SKM-1 (cell line): ENCODE measurements around the gene PACC1.

ENCODE experiments used
- DNase-seq: peaks from one replicate; lab custom pipeline; 2025; ENCODE audit not compliant: unreplicated experiment; lab: John Stamatoyannopoulos, UW

The PACC1 gene

GRCh38 chr1:212414328-212415106, at the start of gene PACC1:
TSS of gene PACC1 (minus strand) at chr1:212414886. CDS start at chr1:212414757, 129 bp downstream.
- DNase-seq: peak; percentile 100

DNA sequence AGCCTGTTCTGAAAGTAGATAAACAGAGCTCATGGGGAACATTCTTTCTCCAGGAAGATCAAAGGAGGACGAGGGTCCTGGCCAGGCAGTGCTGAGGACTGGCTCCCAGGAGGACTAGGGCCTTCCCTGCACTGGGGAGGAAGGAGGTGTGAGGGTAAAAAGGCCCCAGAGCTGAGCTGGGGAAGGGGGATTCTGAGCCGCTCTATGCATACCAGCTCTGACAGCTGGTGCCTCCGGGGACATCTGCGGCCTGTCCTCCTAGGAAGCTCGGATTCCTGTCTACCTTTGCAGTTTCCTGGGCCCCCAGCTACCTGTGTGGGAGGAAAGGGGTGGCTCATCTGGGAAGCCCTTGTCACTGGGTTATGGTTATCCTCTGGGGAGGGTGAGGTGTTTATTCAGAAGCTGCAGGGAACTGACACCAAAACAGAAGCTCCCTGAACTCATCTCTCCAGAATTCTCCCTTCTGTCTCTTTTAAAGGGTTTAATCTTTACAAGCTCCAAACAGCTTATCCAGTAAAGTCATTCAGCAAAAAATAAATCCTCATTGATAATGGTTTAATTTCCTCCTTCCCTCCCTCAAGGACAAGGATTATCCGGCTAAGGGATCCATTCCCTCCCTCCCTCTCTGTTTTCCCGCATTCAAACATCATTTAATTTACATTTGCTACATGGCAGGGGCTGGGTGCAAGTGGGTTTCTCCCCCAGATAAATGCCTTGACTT, 49.0 kb upstream of the PACC1 start:
- DNase-seq: no peak

DNA sequence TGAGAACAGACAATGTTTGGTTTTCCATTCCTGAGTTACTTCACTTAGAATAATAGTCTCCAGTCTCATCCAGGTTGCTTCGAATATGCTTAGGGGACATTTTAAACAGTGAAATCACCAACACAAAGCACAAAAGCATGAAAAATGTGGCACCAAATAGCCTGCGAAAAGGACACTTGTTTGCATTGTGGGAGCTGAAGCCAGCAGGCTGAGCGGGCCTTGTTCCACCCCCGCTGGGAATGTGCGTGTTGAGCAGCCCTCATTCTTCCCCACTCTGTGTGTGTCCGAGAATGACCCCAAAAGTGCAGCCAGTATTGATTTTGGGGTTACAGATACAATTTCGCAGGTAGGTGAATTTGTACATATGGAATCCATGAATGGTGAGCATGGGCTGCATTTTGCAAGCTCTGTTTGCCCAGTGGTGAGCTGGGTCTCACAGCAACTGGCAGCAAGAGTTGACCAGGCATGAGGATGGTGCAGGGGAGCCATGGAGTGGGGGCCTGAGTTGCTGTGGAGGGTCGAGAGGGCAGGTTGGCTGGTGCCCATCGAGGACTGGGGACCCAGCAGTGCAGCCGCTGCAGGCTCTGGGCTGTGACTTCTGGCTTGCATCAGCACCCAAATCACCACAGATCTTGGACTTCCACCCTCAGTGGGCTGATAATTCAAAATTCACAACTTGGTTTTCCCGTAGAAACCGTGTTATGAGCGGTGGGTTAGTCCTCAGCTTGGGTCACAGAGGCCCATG, 47.4 kb upstream of the PACC1 start:
- DNase-seq: no peak

DNA sequence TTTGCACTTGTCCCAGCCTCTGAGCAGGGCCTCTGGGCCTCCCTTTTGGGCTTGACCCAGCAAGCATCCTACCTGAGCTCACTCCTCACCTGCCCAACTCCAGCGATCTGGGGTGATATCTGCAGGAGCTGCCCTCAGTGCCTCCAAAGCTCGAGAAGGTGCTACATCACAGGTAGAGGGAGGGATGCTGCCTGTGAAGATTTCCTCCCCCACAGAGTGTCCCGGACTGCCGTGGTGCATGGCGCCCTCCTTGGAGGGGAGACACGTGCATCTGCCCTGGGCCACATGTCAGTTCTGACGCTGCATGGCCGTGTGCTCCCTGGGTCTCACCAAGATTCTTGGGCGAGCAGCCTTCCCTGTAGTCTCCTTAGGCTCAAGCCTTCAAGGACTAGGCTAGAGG, 45.7 kb upstream of the PACC1 start:
- no peak for DNase-seq

DNA sequence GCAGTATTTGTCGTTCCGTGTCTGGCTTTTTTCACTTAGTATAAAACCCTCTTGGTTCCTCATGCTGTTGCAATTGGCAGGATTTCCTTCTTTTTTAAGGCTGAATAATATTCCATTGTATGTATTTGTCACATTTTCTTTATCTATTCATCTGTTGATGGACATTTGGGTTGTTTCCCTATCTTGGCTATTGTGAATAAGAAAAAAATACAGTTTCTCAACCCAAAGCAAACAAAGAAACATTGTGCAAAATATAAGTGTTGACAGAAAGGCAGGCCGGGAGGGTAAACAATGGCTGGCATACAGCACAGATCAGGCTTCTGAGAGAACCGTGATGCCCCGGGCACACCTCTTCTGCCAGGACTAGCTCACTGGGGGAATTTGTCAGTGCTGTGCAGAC, 45.0 kb upstream of the PACC1 start:
- no peak for DNase-seq

- no peak for DNase-seq
These were observed 44.1 kb upstream of the PACC1 start for GRCh38 chr1:212458817-212459216.

DNA sequence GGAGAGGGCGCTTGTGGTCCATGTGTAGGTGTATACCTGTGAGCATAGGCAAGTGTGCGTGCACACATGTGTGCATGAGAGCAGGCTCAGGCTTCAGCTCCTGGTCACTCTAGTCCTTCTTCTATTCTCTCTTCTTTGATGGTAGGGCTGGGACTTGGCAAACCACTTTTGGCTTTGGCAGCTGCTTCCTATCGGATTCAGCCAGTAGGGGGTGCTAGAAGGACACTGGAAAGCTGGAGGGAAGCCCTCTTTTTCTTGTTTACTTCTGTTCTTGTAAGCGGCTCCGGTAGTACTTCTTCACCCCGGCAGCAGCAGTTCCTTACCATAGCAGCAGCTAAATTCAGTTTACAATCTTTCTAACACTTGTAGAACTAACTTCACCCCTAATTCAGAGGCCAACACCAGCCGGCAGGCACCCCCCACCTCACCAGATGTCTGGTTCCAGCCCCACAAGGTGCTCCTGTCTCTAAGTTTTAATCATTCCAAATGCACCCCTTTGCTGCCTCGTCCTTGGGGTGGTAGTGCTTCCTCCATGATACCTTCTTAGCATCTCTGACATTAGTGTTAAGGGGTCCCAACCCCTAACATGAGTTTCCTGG, 43.2 kb upstream of the PACC1 start:
- peak; percentile 84 for DNase-seq

- peak; percentile 78 for DNase-seq
These were observed 41.3 kb upstream of the PACC1 start for GRCh38 chr1:212455803-212456528.

- no peak for DNase-seq
These were observed 40.7 kb upstream of the PACC1 start for GRCh38 chr1:212455401-212455800.

DNA sequence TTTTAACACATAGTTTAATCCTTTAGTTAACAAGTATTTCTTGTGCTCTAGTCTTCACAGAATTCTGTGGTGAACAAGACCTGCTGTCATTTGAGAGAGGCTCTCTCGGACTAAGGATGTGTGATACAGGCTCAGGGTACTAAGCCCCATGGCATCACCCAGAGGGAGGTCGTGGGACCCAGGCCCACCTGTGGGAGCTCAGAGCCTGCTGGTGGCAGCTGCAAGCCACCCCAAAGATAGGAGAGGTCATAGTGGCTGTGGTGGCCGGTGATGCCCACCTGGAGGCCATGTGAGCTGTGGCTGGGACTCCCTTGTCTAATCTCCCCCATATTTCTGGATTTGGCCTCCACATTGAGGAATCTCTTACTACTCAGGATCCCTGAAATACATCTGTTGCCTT, 40.1 kb upstream of the PACC1 start:
- no peak for DNase-seq

DNA sequence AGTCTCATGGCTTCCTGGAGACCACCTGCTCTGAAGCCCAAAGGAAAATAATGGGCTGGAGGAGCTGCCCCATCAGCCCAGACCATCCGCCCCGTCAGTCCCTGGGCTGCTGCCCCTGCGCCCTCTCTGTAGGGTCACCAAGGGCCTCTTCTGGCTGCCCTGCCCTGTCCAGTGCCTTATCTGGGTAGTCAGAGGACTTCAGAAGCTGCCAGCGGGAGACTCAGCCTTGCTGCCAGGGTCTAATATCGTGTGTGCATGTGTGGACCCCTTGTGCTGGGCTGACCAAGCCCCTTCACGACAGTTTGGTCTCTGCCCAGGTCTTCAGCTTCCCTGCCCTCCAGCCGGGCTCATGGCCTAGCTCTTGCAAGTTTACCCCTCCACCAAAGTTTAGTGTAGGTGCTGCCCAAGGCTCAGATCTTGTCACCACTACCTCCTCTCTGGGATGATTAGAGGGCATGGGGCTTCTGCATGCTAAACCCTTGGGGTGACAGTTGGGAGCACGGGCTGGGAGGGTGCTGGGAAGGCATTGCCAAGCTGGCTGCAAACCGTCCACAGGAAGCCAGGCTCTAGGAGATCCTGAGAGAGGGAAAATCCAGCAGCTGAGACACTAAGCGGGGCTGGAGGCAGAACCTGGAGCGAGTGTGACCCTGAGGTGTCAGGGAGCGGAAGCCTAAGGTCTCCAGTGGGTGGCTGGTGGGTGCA, 38.6 kb upstream of the PACC1 start:
- DNase-seq: no peak

DNA sequence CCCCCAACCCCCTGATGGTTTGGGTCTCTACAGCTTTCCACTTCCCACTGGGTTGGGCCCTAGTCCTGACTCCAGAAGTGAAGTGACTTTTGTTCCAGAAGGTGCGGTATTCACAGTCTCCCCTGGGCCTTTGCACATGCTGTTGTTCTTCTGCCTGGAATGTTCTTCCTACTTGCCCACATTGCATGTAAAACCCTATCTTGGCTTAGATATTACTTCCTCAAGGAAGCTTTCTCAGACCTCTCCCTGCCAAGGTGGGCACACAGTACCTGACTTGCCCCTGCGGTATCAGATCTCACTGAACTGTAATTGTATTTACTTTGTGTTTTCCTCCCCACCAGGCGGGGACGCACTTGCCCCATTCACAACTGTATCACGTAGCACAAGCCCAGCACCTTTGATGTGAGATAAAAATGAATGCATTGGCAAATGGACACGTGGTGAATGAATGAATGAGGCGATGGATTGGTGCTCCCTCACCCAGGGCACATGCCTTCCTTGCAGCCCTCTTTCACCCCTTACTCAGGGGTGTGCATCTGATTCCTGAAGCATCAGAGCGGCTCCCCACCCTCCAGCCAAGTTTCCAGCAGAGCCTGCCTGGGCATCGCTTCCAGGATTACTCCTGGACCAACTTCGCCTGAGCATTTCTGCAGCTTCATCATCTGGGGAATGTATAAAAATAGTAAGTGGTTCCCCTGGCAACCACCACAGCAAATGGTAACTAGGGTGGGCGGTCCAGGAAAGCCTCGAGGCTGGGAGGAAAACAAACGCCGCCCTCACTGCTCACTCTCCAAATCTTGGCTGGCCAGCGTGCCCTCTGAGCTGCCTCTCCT, 37.9 kb upstream of the PACC1 start:
- DNase-seq: no peak

DNA sequence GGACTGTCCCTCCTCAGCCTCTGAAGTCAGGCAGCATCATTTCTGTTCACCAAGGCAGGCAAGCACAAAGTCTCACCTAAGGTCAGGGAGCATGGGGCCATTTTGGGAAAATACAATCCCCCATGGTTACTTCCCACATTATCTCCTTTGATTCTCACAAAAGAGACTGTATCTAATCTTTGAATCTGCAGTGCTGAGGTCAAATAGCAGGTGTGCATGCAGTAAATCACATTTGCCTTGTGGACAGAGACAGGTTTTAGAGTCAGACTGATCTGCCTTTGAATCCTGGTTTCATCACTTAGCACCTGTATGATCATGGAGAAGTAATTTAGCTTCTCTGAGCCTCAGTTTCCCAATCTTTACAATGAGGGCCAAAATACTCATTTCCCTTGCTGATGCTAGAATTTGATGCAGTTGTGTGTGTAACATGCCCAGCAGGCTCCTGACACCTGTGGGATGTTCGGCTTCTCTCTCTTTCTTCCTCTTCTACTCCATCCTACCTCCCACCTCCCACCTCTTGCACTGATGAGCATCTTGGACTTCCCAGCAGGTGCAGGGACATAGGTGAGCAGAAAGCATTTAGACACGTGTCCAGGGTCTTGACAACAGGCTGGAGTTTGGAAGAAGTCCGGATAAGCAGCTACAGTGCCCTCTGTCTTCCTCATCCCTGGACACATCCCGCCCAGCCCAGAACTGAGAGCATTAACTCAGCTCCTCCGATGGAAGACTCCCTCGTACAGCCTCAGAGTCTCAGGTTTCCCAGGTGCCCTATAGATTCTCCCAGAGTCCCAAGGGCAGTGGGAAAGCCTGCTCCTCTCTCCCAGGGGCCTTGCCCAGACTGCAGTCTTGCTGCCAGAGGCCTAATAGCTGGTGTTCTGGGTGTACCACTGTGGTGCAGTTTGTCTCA, 37.0 kb upstream of the PACC1 start:
- no peak for DNase-seq

GRCh38 chr1:212450331-212450881, 35.7 kb upstream of the PACC1 start:
- no peak for DNase-seq

- DNase-seq: no peak
These were observed 32.8 kb upstream of the PACC1 start for GRCh38 chr1:212447478-212447877.

DNA sequence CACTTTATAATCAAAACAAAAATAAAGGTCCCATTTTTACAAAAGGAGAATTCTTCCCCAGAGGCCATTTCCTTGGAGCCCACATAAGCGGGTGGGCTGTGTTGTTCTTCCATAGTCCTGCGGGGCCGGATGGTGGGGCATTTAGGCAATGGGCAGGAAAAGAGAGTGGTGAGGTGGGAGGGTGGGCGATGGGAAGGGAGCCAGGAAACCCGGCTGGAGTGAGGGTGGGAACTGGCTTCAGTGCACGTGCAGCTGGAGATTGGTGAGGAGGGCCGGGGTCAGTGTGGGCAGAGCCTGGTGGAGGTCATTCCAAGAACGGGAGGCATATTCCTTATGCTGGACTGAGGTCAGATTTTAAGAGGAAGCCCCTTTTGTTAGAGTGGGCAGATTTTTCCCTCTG, 31.6 kb upstream of the PACC1 start:
- no peak for DNase-seq

- no peak for DNase-seq
These were observed 27.7 kb upstream of the PACC1 start for GRCh38 chr1:212442408-212442807.

GRCh38 chr1:212440419-212440818, 25.7 kb upstream of the PACC1 start:
- DNase-seq: no peak
